Limb (tissue), 2 donors: ENCODE data around the gene CD68.
A peak's percentile ranks its signal among the peaks of the same experiment; 100 is the strongest.

ENCODE experiments used
- DNase-seq, 2 donors: peaks; one replicate each; pipeline ENCODE4 v3.0.0-alpha.2; 2016; ENCODE audit errors: extremely low spot score in 2 of 2

CD68 gene

DNA sequence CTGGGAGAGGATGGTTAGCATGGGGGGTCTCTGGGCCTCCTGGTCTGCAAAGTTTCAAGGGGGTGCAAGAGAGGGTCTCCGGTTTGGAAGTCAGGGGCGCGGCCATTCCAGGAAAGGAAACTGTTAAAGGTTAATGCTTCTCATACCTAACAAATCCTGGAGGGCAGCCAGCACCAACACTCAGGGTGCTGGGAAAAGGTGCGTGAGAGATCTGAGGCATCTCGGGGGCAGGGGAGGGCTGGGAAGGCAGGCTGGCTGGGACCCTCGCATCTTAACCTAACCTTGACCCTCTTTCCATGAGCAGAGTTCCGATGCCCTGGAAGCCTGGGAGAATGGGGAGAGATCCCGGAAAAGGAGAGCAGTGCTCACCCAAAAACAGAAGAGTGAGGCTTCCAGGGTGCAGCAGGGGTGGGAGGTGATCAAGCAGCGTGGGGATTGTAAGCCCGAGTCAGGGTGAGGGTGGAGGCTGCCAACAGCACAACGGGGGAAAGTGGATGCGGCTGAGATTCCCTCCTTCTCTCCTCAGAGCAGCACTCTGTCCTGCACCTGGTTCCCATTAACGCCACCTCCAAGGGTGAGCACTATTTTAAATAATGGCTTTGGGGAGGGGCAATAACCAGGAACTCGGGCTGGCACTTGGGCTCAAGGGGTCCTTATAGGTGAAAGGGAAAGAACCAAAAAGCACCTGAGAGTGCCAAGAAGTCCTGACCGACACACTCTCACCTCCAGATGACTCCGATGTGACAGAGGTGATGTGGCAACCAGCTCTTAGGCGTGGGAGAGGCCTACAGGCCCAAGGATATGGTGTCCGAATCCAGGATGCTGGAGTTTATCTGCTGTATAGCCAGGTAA, 19.9 kb upstream of the CD68 start:
- DNase-seq, result no peak

DNA sequence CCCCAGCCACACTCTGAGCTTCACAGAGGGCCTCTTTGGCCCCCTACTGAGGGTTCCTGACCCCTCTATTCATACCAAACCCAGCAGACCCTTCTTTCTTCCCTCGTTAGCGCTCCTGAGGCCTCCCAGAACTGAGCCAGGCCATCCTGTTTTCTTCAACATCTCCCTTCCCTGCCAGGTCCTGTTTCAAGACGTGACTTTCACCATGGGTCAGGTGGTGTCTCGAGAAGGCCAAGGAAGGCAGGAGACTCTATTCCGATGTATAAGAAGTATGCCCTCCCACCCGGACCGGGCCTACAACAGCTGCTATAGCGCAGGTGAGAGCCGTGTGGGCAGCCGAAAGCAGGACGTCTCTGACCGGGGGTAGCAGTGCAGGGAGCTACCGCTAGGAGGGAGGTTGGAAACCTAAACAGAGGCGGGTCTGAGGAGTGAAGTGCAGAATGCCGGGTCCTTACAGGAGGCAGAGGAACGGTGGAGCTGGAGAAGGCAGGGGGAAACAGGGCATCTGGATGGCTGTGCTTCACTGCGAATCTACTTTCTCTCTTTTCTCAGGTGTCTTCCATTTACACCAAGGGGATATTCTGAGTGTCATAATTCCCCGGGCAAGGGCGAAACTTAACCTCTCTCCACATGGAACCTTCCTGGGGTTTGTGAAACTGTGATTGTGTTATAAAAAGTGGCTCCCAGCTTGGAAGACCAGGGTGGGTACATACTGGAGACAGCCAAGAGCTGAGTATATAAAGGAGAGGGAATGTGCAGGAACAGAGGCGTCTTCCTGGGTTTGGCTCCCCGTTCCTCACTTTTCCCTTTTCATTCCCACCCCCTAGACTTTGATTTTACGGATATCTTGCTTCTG, 19.0 kb upstream of the CD68 start:
- DNase-seq, result peak; percentile 61 to 84

DNA sequence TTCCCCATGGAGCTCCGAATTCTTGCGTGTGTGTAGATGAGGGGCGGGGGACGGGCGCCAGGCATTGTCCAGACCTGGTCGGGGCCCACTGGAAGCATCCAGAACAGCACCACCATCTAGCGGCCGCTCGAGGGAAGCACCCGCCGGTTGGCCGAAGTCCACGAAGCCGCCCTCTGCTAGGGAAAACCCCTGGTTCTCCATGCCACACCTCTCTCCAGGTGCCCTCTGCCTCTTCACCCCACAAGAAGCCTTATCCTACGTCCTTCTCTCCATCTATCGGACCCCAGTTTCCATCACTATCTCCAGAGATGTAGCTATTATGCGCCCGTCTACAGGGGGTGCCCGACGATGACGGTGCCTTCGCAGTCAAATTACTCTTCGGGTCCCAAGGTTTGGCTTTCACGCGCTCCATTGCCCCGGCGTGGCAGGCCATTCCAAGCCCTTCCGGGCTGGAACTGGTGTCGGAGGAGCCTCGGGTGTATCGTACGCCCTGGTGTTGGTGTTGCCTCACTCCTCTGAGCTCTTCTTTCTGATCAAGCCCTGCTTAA, 18.3 kb upstream of the CD68 start:
- peak; percentile 89 to 93 for DNase-seq

DNA sequence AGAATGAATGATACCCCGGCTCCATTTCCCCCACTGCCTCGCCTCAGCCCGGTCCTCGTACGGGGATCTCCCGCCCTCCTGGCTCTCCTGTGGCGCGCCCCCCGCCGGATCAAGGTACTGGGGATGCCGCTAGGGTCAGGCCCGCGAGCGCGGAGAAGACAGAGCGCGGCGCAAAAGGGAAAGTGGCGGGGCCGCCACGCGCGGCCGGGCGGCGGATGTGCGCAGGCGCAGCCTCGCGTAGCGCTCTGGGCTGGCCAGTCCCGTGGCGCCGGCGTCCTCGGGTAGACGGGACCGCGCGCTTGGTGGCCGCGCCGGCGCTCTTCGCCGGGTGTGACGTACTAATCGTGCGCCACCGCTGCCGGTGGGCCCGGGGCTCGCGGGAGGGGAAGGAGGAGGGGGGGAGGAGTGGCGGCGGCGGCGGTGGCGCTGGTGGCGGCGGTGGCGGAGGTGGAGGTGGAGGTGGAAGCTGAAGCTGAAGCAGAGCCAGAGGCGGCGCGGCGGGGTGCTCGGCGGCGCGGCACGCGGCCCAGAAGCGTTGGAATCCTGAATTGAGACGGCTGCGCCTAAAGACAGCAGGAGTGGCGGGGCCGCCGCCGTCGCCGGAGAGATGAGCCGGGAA, 17.7 kb upstream of the CD68 start, which contains the start of gene SENP3:
SENP3 (plus strand) TSS at position 331 of the 619 bp plus-strand sequence. CDS start 1,158 bp downstream, outside the sequence.
- peak; percentile 89 to 95 for DNase-seq

DNA sequence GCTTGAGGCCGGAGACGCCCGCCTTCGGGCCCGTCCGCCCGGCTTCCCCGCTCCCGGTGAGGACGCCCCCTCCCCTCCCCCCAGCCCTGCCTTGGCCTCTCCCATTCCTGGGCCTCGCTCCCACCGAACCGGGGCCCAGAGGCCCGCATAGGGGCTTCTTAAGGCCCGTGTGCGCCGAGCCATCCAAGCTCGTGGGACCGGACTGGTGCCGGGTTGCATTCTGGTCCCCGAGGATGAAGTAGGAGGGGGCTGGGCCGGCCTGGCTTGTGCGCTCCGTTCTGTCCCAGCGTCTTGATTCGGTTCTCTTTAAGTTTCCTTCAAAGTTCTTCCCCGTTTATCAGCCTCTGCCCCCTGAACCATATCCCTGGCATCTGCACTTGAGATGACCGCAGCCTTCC, 17.2 kb upstream of the CD68 start:
- no peak for DNase-seq

DNA sequence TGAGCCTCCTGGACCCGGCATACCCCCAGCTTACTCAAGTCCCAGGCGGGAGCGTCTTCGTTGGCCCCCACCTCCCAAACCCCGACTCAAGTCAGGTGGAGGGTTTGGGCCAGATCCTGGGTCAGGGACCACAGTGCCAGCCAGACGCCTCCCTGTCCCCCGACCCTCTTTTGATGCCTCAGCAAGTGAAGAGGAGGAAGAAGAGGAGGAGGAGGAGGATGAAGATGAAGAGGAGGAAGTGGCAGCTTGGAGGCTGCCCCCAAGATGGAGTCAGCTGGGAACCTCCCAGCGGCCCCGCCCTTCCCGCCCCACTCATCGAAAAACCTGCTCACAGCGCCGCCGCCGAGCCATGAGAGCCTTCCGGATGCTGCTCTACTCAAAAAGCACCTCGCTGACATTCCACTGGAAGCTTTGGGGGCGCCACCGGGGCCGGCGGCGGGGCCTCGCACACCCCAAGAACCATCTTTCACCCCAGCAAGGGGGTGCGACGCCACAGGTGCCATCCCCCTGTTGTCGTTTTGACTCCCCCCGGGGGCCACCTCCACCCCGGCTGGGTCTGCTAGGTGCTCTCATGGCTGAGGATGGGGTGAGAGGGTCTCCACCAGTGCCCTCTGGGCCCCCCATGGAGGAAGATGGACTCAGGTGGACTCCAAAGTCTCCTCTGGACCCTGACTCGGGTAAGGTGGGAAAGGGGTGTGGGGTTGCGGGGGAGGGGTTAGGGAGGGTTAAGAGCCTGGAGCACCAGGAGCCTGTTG, 16.1 kb upstream of the CD68 start:
- no peak for DNase-seq

DNA sequence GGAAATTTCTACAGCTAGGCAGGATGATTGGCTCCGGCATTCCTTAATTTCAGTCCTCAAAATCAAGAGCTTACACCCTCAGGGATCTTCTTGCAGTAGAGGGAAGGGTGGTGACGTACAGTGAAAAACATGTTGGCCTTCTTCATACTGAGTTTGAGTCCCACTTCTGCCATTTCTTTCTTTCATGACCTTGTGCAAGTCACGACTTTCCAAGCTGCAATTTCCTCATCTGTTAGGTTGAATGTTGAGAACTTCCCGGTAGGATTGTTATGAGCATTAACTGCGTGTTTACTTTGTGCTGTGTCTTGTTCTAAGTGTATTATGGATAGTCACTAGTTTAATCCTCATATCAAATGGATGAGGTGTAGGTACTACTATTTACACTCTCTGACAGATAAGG, 9.9 kb upstream of the CD68 start:
- DNase-seq, result no peak

DNA sequence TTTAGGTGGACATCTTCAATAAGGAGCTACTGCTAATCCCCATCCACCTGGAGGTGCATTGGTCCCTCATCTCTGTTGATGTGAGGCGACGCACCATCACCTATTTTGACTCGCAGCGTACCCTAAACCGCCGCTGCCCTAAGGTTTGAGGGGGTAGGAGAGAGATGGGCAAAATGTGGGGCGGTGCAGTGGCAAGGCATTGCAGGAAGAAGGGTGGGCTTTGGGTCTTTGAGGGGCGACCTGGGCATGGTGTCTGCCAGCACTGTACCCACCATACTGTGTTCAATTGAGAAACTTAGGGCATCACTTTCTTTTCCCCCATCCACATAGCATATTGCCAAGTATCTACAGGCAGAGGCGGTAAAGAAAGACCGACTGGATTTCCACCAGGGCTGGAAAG, 9.1 kb upstream of the CD68 start:
- no peak for DNase-seq

DNA sequence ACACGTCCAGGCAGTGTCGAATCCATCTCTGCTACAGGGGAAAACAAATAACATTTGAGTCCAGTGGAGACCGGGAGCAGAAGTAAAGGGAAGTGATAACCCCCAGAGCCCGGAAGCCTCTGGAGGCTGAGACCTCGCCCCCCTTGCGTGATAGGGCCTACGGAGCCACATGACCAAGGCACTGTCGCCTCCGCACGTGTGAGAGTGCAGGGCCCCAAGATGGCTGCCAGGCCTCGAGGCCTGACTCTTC, 7.2 kb upstream of the CD68 start:
- no peak for DNase-seq

DNA sequence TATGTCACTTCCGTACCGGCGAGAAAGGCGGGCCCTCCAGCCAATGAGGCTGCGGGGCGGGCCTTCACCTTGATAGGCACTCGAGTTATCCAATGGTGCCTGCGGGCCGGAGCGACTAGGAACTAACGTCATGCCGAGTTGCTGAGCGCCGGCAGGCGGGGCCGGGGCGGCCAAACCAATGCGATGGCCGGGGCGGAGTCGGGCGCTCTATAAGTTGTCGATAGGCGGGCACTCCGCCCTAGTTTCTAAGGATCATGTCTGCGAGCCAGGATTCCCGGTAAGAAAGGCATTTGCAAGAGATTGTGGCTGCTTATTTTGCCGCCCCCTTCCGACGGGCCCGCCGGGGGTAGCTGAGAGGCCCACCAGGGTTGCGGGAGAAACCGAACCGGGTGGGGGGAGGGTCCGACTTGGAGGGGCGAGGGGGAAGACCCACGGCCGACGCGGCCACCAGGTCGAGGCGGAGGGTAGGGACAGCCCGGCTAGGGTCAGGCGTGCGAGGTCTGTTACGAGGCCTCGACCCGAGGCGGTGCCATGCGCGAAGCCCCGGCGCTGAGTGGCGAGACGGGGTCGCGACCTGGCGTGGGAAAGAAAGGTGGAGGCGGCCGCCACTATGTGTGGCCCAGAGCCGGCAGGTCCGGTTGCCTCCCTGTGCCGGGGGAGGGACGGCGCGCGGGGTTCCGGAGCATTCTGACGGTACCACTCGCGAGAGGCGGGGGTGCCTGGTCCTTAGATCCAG, 6.7 kb upstream of the CD68 start:
- peak; percentile 99 to 100 for DNase-seq

DNA sequence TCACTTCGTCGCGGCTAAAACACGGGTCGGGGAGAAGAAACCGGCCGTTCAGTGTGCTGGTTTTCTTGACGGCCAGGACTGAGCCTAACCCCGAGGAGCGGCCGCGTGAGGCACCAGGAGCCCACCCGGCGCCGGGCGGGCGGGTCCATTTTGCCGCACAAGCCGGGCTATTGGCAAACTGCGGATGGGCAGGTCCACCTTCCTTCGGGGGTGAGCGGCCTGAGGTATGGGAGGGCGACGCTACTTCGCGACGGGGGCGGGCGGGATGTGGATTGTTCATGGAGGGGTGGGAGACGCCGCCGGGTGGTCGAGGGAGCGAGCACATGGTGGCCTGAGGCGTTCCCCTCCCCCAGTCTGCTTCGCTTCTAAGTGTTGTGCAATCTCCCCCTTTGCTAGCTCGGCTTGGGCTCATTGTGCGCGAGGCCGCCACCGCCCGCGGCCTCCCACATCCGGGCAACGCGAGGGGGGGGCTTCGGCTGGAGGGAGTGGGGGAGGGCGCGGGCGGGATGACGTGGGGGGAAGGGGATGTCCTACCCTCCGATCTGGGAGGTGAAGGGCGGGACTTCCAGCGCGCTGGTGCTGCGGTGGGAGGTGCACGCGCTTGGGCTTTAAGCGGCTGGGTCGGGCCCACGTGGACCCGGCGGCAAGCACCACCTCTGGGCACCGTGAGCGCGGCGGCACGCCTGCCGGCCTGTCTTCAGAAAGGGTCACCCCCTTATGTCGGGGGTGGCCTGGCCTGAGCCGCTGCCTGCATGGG, 5.9 kb upstream of the CD68 start:
- DNase-seq, result peak; percentile 88 to 93

DNA sequence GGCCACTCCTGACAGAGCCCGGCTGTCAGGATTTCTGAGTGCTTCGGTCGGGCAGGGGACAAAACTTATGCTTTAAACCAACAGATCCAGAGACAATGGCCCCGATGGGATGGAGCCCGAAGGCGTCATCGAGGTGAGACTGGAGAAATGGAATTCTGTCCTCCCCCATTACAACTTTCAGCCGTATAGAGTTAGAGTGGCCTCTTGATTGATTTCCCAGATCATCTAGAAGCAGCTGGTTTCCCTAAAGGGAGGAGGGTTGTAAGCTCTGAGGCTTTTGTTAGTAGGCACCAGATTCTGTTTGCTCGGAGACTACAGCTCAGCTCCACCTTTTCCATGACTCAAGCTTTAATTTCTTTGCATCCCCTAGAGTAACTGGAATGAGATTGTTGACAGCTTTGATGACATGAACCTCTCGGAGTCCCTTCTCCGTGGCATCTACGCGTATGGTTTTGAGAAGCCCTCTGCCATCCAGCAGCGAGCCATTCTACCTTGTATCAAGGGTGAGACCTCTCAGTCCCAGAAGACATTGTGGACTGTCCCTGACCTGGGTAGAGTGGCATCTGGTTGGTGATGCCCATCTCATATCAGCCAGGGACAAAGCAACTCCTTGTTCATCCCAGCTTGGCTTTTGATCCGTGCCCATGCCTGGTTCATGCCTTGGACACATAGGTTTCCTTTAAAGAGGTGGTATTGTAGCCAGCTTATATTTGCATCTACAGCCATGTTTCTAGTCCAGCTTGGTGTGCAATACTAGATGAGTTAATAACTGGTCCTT, 5.1 kb upstream of the CD68 start:
- DNase-seq, result no peak

DNA sequence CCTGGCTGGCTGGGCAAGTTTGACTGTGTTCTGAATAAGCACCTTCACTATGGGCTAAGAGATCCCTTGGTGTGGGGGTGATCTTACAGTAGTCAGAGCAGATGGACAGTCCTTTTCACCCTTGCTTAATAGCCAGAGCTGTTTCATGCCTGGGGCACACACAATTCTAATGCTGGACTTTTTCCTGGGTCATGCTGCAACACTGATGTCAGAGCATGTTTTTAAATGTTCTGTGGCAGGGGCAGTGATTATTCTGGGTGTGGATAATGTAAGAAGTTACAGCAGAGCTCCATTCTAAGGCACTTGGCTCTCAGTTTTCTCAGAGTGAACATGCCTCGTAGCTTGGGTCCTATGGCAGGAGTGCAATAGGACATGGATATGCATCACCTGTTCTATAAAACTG, 4.0 kb upstream of the CD68 start:
- no peak for DNase-seq

DNA sequence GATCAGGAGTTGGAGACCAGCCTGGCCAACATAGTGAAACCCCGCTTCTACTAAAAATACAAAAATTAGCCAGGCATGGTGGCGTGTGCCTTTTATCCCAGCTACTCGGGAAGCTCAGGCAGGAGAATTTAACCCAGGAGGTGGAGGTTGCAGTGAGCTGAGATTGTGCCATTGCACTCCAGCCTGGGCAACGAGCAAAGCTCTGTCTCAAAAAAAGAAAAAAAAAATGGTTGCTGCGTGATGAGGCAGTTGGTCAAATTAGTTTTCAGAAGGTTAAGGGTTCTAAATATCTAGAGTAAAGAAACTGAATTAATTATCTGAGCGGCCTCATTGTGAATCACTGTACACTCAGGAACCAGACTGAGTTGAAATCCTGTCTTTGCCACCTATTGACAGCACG, 3.5 kb upstream of the CD68 start:
- DNase-seq, result no peak

DNA sequence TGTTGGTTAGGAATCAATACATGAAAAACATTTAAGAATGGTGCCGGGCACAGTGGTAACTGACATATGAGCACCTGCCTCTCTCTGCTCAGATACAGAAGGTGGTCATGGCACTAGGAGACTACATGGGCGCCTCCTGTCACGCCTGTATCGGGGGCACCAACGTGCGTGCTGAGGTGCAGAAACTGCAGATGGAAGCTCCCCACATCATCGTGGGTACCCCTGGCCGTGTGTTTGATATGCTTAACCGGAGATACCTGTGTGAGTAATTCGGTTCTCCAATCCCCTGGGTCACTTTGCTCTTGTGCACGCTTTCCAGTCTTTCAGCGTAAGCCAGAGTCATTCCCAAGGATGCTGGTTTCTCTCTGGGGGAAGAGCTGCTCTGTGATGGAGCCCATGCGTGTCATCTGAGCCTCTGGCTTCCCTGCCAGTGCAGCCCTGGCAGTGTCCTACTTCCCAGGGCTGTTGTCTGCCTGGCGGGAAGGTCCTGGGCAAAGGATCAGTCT, 3.0 kb upstream of the CD68 start:
- DNase-seq, result no peak

DNA sequence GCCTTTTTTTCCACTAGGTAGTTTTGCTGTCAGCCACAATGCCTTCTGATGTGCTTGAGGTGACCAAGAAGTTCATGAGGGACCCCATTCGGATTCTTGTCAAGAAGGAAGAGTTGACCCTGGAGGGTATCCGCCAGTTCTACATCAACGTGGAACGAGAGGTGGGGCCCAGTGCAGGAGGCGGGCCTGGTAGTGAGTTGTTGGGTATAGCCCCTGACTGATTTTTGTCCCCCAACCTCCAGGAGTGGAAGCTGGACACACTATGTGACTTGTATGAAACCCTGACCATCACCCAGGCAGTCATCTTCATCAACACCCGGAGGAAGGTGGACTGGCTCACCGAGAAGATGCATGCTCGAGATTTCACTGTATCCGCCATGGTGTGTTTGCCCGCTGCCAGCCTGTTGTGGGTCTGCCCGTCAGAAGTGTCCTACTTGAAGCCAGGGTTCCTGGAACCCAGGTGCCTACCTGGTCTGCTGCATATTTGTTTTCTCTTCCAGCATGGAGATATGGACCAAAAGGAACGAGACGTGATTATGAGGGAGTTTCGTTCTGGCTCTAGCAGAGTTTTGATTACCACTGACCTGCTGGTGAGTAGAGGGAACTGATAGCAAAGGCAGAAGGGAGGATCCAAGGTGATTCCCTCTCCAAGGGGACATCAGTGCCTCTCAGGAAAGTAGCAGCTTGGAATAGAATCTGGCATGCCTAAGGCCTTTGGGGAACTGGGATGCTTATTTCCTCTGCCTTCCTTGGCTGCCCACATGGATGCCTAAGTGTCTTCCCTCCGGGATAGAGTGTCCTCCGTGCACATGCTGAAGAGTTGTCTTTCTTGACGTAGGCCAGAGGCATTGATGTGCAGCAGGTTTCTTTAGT, 1.9 kb upstream of the CD68 start:
- DNase-seq, result no peak

DNA sequence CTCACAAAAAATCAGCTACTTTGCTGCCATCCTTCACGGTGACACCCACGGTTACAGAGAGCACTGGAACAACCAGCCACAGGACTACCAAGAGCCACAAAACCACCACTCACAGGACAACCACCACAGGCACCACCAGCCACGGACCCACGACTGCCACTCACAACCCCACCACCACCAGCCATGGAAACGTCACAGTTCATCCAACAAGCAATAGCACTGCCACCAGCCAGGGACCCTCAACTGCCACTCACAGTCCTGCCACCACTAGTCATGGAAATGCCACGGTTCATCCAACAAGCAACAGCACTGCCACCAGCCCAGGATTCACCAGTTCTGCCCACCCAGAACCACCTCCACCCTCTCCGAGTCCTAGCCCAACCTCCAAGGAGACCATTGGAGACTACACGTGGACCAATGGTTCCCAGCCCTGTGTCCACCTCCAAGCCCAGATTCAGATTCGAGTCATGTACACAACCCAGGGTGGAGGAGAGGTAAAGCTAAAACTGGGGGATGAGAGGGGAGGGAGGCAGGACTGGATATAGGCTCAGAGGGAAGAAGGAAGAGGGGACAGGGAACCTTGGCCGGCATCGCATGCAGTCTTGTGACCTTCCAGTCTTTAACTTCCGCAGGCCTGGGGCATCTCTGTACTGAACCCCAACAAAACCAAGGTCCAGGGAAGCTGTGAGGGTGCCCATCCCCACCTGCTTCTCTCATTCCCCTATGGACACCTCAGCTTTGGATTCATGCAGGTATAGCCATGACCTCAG, 581 bp downstream of the CD68 start:
- DNase-seq, result no peak
